A549 treated with RU486 at 1 μM for 4 hours (cell line): Measurements from ENCODE around the gene BBC3. TPM values are rescaled to one million over a fixed set of nuclear protein-coding genes. Genes with fewer than 3 reads are reported as not detected.

ENCODE experiments used
- total RNA-seq: library from RNA; stranded (reverse); fragments of 200-300 nt; extraction: Qiagen RNA extraction; gene quantifications from 5 replicates; pipeline ENCODE4 v1.2.3, GENCODE V29; 2022; ENCODE audit warnings: low read depth

BBC3 gene, protein sequence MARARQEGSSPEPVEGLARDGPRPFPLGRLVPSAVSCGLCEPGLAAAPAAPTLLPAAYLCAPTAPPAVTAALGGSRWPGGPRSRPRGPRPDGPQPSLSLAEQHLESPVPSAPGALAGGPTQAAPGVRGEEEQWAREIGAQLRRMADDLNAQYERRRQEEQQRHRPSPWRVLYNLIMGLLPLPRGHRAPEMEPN
- total RNA-seq: 19.6 to 36.3 TPM (median 29.0 TPM) in 5 replicates

DNA sequence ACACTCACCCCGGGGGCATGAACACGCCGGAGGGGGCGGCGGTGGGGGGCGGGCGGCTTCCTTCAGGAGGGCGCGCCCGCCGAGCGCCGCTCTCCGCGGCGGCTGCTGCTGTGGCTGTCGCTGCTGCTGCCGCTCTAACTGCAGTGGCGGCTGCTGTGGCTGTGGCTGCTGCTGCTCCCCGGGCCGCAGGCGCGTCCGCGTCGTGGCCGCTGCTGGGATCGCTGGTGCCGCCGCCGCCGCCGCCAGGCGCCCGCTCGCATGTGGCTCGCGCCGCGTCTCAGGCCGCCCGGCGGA, at the start of gene BBC3:
Gene BBC3 (minus strand): TSS at position 279 of the 294 bp plus-strand sequence. CDS start 2,768 bp downstream, outside the sequence.

DNA sequence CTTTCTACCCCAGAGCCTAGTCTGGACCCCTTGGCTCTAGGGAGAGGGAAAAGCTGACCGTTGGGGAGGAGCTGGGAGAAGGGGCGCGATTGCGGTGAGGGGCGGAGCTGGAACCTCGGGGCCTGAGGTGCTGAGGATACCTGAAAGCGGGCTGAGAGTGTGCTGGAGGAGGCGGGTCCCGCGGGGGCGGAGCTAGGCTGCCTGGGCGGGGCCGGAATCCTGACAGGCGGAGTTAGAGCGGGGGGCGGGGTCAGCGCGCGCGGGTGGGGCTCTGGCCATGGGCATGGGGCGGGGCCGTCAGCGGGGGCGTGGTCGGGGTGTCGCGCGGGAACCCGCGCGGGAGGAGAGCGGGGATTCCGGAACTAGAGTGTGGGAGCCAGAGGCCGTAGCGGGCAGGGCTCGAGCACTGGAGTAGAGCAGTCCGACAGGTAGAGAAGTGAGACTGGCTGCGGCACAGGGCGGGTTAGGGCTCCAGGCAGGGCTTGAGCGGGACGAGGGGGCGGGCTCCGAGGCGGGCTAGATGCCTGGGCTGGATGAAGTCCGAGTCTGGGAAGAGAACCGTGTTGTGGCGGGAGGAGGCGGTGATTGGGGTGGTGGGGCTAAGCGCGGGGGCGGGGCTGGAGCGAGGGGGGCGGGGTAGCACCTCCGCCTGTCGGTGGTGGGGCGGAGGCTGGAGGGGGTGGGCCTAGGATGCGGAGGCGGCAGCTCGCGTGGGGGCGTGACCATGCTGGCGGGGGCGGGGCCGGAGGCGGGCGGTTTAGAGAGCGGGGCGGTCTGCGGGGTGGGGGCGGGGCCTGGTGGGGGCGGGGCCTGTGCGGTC, 43.3 kb upstream of the BBC3 start, which contains the start of gene INAFM1:
Gene INAFM1 (plus strand): TSS at position 815 of the 820 bp plus-strand sequence. CDS start 35 bp downstream, outside the sequence.

DNA sequence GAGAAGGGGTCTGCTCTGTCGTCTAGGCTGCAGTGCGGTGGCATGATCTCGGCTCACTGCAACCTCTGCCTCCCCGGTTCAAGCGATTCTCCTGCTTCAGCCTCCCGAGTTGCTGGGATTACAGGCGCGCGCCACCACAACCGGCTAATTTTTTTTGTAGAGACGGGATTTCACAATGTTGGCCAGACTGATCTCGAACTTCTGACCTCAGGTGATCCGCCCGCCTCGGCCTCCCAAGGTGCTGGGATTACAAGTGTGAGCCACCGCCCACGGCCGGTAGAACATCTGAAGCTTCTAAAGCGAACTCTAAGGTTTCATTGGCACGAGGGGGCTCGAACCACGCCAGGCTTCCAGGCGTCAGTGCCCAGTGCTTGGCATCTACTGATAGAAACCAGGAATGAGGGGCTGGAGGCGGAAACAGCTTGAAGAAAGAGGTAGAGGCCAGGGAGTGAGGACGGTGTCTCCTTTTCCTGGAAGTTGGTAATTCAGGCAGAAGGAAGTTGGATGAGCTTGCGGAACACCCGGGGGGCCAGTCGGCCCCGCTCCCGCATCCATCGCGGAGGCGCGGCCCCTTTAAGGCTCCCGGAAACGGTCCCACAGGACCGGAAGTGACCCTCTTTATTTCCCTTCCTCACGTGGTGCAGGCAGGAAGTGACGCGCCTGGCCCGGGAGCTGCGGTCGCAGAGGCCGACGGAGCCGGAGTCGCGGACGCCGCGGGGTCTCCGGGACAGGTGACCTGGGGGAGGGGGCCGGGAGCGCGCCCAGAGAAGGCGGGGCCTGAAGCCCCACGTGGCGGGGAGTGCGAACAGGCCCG, 25.1 kb upstream of the BBC3 start, which contains the start of gene CCDC9:
Gene CCDC9 (plus strand): TSS at position 647 of the 814 bp plus-strand sequence. CDS start 1,876 bp downstream, outside the sequence.

Other genes with a start within 250 kb of the BBC3 start
- gene NPAS1, start 211.4 kb downstream of the BBC3 start, total RNA-seq: 4.0 to 7.4 TPM (median 6.4 TPM) in 5 replicates
- gene TMEM160, start 182.6 kb downstream of the BBC3 start, total RNA-seq: 35.2 to 88.9 TPM (median 86.6 TPM) in 5 replicates
- 16.2 to 21.2 TPM (median 19.8 TPM) in 5 replicates for gene ZC3H4, start 117.4 kb downstream of the BBC3 start, total RNA-seq
- 207 to 239 TPM (median 213 TPM) in 5 replicates for gene SAE1, start 100.4 kb downstream of the BBC3 start, total RNA-seq
- 23.5 to 25.4 TPM (median 24.0 TPM) in 5 replicates for gene CCDC9, start 25.3 kb upstream of the BBC3 start, total RNA-seq
- gene INAFM1, start 43.7 kb upstream of the BBC3 start, total RNA-seq: 3.9 to 11.7 TPM (median 10.7 TPM) in 5 replicates
- 0.91 to 2.3 TPM (median 1.9 TPM) in 5 replicates for gene C5AR1, start 78.7 kb upstream of the BBC3 start, total RNA-seq
- 1.0 to 2.6 TPM (median 1.5 TPM) in 5 replicates for gene C5AR2, start 101.0 kb upstream of the BBC3 start, total RNA-seq
- gene DHX34, start 118.1 kb upstream of the BBC3 start, total RNA-seq: 22.8 to 35.5 TPM (median 34.0 TPM) in 5 replicates
- 27.7 to 39.5 TPM (median 34.3 TPM) in 5 replicates for gene MEIS3, start 188.3 kb upstream of the BBC3 start, total RNA-seq
- 0.26 to 0.44 TPM (median 0.35 TPM) in 5 replicates for gene SLC8A2, start 240.7 kb upstream of the BBC3 start, total RNA-seq